ENCODE data around the gene TTLL4.

Gene TTLL4

DNA sequence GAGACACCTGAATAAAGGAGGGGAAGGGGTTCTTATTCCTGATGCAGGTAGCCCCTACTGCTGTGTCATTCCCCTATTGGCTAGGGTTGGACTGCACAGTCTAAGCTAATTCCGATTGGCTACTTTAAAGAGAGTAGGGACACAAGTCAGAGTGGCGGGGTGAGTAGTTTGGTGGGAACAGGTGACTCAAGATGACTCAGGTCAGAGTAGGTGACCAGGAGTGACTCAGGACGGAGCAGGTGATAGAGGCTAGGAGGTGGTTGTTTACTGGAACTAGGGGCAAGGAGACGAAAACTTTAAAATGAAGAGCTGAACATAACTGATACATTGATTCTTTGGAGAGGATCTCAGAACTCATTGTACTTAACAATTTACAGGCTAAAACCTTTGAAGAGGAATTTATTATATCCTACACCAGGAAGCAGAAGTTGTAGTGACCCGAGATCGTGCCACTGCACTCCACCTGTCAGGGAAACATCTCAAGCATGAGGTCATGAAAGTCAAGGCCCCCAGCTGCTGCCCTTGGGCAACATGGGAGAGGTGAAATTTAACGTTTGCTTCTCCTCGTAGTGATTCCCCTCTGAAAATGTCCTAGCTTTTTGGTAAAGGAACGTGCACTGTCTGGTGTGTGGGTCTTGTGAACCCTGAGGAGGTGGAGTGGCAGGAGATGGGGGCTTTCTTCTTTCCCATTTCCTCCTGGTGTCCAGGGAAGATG, 66.8 kb downstream of the TTLL4 start:
- no peak overlapping the region for H2AFZ ChIP-seq (ENCODE audit: low read length)
- TF ChIP-seq CTCF (IDR thresholded peaks at IDR 0.05; ENCODE audit: low read length) (no peak), EZH2 (IDR thresholded peaks at IDR 0.05; ENCODE audit: borderline replicate concordance, low read length) (no peak)

DNA sequence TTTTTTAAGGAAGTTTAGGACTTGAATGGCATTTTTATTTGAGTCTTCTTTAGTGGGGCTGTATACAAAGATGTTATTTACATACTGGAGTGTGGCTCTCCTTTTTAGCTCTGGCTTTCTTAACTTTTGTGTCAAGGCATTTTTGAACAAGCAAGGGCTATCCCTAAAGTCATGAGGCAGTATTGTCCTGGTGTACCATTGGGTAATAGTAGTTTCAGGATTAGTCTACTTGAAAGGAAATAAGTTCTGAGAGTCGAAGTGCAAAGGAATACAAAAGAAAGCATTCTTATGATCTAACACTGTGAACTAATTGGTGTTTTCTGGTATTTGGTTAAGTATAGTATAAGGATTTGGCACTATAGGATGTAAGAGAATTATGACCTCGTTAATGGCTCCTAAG, 69.4 kb downstream of the TTLL4 start:
- TF ChIP-seq CTCF (IDR thresholded peaks at IDR 0.05; ENCODE audit: low read length), result no peak
- TF ChIP-seq EZH2 (IDR thresholded peaks at IDR 0.05; ENCODE audit: borderline replicate concordance, low read length), result no peak
- Histone ChIP-seq H3K9me2 (ENCODE audit: low read depth, low read length) (no peaks in the 10 kb centered on the region), H3K79me2 (ENCODE audit: insufficient read depth, low read length) (no peaks in the 10 kb centered on the region), H3K4me2 (ENCODE audit: low read length) (no peak overlapping the region), H3K9me3 (ENCODE audit: low read length) (no peaks in the 10 kb centered on the region), H3K4me3 (ENCODE audit: low read depth, low read length, poor library complexity, severe bottlenecking) (no peak overlapping the region), H3K27ac (ENCODE audit: low read depth, low read length, poor library complexity, severe bottlenecking) (no peak overlapping the region), H3K36me3 (ENCODE audit: insufficient read depth, low read length) (no peaks in the 10 kb centered on the region), H4K20me1 (ENCODE audit: insufficient read depth, low read length) (no peaks in the 10 kb centered on the region), H2AFZ (ENCODE audit: low read length) (no peak overlapping the region), H3K4me1 (ENCODE audit: insufficient read depth, low read length, severe bottlenecking) (no peaks in the 10 kb centered on the region), H3F3A (ENCODE audit: insufficient read depth, low read length) (no peaks in the 10 kb centered on the region), H3K27me3 (ENCODE audit: insufficient read depth, low read length) (no peaks in the 10 kb centered on the region; the same call in 1 of the 2 replicates), H3K9ac (ENCODE audit: low read length) (no peak overlapping the region)

More for the DNA sequence above, 66.8 kb downstream of the TTLL4 start:
- Histone ChIP-seq H4K20me1 (ENCODE audit: insufficient read depth, low read length) (no peaks in the 10 kb centered on the region), H3K9me2 (ENCODE audit: low read depth, low read length) (no peaks in the 10 kb centered on the region), H3F3A (ENCODE audit: insufficient read depth, low read length) (no peaks in the 10 kb centered on the region), H3K27me3 (ENCODE audit: insufficient read depth, low read length) (no peaks in the 10 kb centered on the region; the same call in 1 of the 2 replicates), H3K79me2 (ENCODE audit: insufficient read depth, low read length) (no peaks in the 10 kb centered on the region), H3K27ac (ENCODE audit: low read depth, low read length, poor library complexity, severe bottlenecking) (no peak overlapping the region), H3K9ac (ENCODE audit: low read length) (no peak overlapping the region), H3K4me1 (ENCODE audit: insufficient read depth, low read length, severe bottlenecking) (no peaks in the 10 kb centered on the region), H3K36me3 (ENCODE audit: insufficient read depth, low read length) (no peaks in the 10 kb centered on the region), H3K4me2 (ENCODE audit: low read length) (no peak overlapping the region), H3K9me3 (ENCODE audit: low read length) (no peaks in the 10 kb centered on the region), H3K4me3 (ENCODE audit: low read depth, low read length, poor library complexity, severe bottlenecking) (no peak overlapping the region)

DNA sequence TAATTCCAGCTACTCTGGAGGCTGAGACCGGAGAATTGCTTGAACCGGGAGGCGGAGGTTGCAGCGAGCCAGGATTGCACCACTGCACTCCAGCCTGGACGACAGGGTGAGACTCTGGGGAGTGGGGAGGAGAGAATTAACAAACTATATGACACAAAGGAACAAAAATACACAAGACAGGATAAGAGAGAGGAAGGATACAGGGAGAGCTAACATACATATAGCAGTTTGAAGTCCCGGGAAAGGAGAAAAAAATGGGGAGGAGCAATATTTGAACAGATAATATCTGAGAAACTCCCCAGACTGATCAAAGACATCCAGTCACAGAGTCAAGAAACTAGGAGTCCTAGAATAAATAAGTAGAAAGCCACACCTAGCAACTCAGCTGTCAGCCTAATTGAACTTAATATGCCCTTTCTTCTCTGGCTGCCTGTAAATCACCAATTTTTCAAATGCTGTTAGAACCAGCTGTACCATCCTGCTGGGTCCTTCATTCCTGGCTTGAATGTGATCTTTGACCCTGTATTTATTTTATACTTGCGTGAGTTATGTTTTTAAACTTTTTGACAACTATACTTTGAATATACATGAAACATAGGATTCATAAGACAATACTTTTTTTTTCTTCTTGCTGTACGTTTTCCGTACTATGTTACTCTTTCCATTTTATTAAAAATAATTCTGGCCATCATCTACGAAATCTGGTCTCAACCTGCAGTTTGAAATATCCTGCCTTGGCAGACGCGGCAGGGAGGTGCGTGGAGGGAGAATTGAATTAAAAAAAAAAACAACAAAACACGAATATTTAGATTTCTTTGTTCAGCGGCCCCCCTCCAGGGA, 70.4 kb downstream of the TTLL4 start:
- Histone ChIP-seq H2AFZ (ENCODE audit: low read length) (no peak overlapping the region), H3K9ac (ENCODE audit: low read length) (no peak overlapping the region)
- TF ChIP-seq CTCF (IDR thresholded peaks at IDR 0.05; ENCODE audit: low read length) (no peak), EZH2 (IDR thresholded peaks at IDR 0.05; ENCODE audit: borderline replicate concordance, low read length) (no peak)

More for the DNA sequence above, 70.4 kb downstream of the TTLL4 start:
- Histone ChIP-seq H3K9me2 (ENCODE audit: low read depth, low read length) (no peaks in the 10 kb centered on the region), H3K79me2 (ENCODE audit: insufficient read depth, low read length) (no peaks in the 10 kb centered on the region), H4K20me1 (ENCODE audit: insufficient read depth, low read length) (no peaks in the 10 kb centered on the region), H3K9me3 (ENCODE audit: low read length) (no peaks in the 10 kb centered on the region), H3K4me3 (ENCODE audit: low read depth, low read length, poor library complexity, severe bottlenecking) (no peak overlapping the region), H3F3A (ENCODE audit: insufficient read depth, low read length) (no peaks in the 10 kb centered on the region), H3K27me3 (ENCODE audit: insufficient read depth, low read length) (no peaks in the 10 kb centered on the region; the same call in 1 of the 2 replicates), H3K4me1 (ENCODE audit: insufficient read depth, low read length, severe bottlenecking) (no peaks in the 10 kb centered on the region), H3K27ac (ENCODE audit: low read depth, low read length, poor library complexity, severe bottlenecking) (no peak overlapping the region), H3K4me2 (ENCODE audit: low read length) (no peak overlapping the region), H3K36me3 (ENCODE audit: insufficient read depth, low read length) (no peaks in the 10 kb centered on the region)
